Spleen (tissue), 11 donors: ENCODE results near the gene CDC42EP2. TPM values are rescaled to one million over a fixed set of nuclear protein-coding genes. Genes with fewer than 3 reads are reported as not detected.

Source experiments
- DNase-seq: peaks from one replicate; pipeline ENCODE4 v3.0.0-alpha.2; 2020
- H3K27ac ChIP-seq, 8 donors: fragments of 200-600 bp; sonication (generic) in 7 of 8; 1 replicate in 4 of 8; 2 replicates in 4 of 8; pipeline versions ENCODE4 v1.5.0 to v1.8.0; 2016 to 2021; ENCODE audit warnings: inconsistent platforms in 4 of 8, mild to moderate bottlenecking in 4 of 8, moderate library complexity in 1 of 8
- H3K27me3 ChIP-seq, 7 donors: fragments of 200-600 bp; sonication (generic) in 6 of 7; replicated peaks in 1 of 7; 1 replicate in 4 of 7; 2 replicates in 3 of 7; pipeline versions ENCODE4 v1.5.0 to v1.8.0; 2016 to 2021; ENCODE audit warnings: inconsistent platforms in 3 of 7, mild to moderate bottlenecking in 1 of 7
- H3K36me3 ChIP-seq, 6 donors: fragments of 200-600 bp; sonication (generic) in 5 of 6; 1 replicate in 4 of 6; 2 replicates in 2 of 6; pipeline versions ENCODE4 v1.5.0 to v1.8.0; 2016 to 2021; ENCODE audit warnings: inconsistent platforms in 2 of 6
- H3K4me1 ChIP-seq, 6 donors: fragments of 200-600 bp; sonication (generic) in 5 of 6; 1 replicate in 3 of 6; 2 replicates in 3 of 6; pipeline versions ENCODE4 v1.5.0 to v1.8.0; 2016 to 2021; ENCODE audit warnings: inconsistent platforms in 3 of 6
- H3K4me3 ChIP-seq, 8 donors: fragments of 200-600 bp; sonication (generic) in 7 of 8; 1 replicate in 4 of 8; 2 replicates in 4 of 8; pipeline versions ENCODE4 v1.5.0 to v1.8.0; 2016 to 2021; ENCODE audit warnings: inconsistent platforms in 4 of 8, mild to moderate bottlenecking in 4 of 8, moderate library complexity in 2 of 8
- H3K9me3 ChIP-seq, 8 donors: fragments of 200-600 bp; sonication (generic) in 7 of 8; 1 replicate in 4 of 8; 2 replicates in 4 of 8; pipeline versions ENCODE4 v1.5.0 to v1.8.0; 2016 to 2021; ENCODE audit warnings: inconsistent platforms in 4 of 8
- POLR2A ChIP-seq, 3 donors: fragments of 450-650 bp; IDR thresholded peaks; one replicate each; pipeline ENCODE4 v1.5.1; 2017; ENCODE audit warnings: antibody characterized with exemption in 3 of 3, mild to moderate bottlenecking in 1 of 3
- POLR2AphosphoS5 ChIP-seq, 3 donors: sonication (generic); formaldehyde crosslinking; IDR thresholded peaks; one replicate each; pipeline ENCODE4 v1.5.1; 2017; ENCODE audit warnings: antibody characterized with exemption in 3 of 3
- WGBS, 5 donors: extraction: QIAGEN DNeasy Blood & Tissue Kit in 3 of 5; methylation state at CpG; one replicate each; pipeline versions ENCODE4 v1.1.5 to v1.1.7; 2013 to 2018; 5-methylcytosine and 5-hydroxymethylcytosine counted together
- intact Hi-C: fragments of 100-400 bp; cut with DNase I; formaldehyde crosslinking; loops from one replicate; pipeline ENCODE4 v1.15.0; 2023; ENCODE audit warnings: low total_unique reads
- polyA plus RNA-seq, 3 donors: library from polyadenylated mRNA; stranded (reverse); fragments of 200-250 nt; gene quantifications; one replicate each; pipeline ENCODE4 v1.2.1, GENCODE V29; 2013
- total RNA-seq, 7 donors: library from RNA; depleted of rRNA in 3 of 7; stranded (reverse); fragments of >200 nt in 3 of 7; fragmentation: NEBNext Ultra II Directional in 4 of 7; extraction: Animal tissue kit (Norgen Biotek cat#: 25700) in 4 of 7; gene quantifications; one replicate each; pipeline versions ENCODE4 v1.1.0 to v1.2.1, GENCODE V29; 2016 to 2021
- TF ChIP-seq, protein P1 (sequence below), 11 experiments: fragments of 200-600 bp in 7 of 11; fragments of 450-650 bp in 4 of 11; sonication (generic) in 4 of 11; IDR thresholded peaks in 8 of 11; conservative IDR thresholded peaks in 3 of 11; 1 replicate in 7 of 11; 2 replicates in 4 of 11; pipeline versions ENCODE4 v1.4.0 to v1.8.0; 2016 to 2021; ENCODE audit warnings: antibody characterized with exemption in 11 of 11, inconsistent platforms in 4 of 11, mild to moderate bottlenecking in 1 of 11
- donor health status: healthy with polysubstance abuse.
- donor health status: DM: no; HTN: no; CAD: no; lungs with moderate emphysema.
- donor health status: DM: no; HTN: no; CAD: no.
- donor health status: Bipolar disorder and iron deficiency.
- donor health status: healthy.
- donor health status: DM: no; HTN: no; CAD: no.
- donor health status: DM: yes; HTN: yes; CAD: no.

CDC42EP2 gene
- total and polyA plus RNA-seq, 10 donors: 4.2 to 48.0 (median 20.9) TPM

GRCh38 chr11:65317025-65317786 lies 2.5 kb downstream of the CDC42EP2 start:
- peak overlapping the region; percentile 21 to 97 (median 82) for H3K27ac ChIP-seq
- peaks cover 0 to 33% (median 8%) of the 10 kb centered on the region in 6 donors for H3K36me3 ChIP-seq
- peaks cover 0 to 12% (median 0%) of the 10 kb centered on the region in 7 donors for H3K27me3 ChIP-seq
- TF ChIP-seq POLR2A (IDR thresholded peaks at IDR 0.05) (no peak), POLR2AphosphoS5 (IDR thresholded peaks at IDR 0.05) (peak; percentile 34 to 62 (median 58))
- TF ChIP-seq, protein P1, sequence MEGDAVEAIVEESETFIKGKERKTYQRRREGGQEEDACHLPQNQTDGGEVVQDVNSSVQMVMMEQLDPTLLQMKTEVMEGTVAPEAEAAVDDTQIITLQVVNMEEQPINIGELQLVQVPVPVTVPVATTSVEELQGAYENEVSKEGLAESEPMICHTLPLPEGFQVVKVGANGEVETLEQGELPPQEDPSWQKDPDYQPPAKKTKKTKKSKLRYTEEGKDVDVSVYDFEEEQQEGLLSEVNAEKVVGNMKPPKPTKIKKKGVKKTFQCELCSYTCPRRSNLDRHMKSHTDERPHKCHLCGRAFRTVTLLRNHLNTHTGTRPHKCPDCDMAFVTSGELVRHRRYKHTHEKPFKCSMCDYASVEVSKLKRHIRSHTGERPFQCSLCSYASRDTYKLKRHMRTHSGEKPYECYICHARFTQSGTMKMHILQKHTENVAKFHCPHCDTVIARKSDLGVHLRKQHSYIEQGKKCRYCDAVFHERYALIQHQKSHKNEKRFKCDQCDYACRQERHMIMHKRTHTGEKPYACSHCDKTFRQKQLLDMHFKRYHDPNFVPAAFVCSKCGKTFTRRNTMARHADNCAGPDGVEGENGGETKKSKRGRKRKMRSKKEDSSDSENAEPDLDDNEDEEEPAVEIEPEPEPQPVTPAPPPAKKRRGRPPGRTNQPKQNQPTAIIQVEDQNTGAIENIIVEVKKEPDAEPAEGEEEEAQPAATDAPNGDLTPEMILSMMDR (IDR thresholded peaks at IDR 0.05 in 8 of 11, conservative IDR thresholded peaks at IDR 0.05 in 3 of 11): peak in 1 of 11 experiments; percentile 15
- peaks cover 0 to 98% (median 67%) of the 10 kb centered on the region in 6 donors for H3K4me1 ChIP-seq
- intact Hi-C loops: loop anchor here (5.0 kb wide), 1 partner anchor 40 kb away; no protein-coding TSS in a partner anchor
- peak overlapping the region in 7 of 8 donors; percentile 77 to 98 (median 82) for H3K4me3 ChIP-seq
- no peak for DNase-seq
- no peaks in the 10 kb centered on the region for H3K9me3 ChIP-seq
- 48 to 65% (median 53%) methylated on average over 11 to 13 of the region's 13 CpGs for WGBS, 5 donors

- WGBS, 5 donors: 67 to 79% (median 73%) methylated on average over 17 to 22 of the region's 22 CpGs
- Histone ChIP-seq H3K9me3 (no peaks in the 10 kb centered on the region), H3K4me1 (peaks cover 0 to 74% (median 51%) of the 10 kb centered on the region in 6 donors), H3K27ac (peak overlapping the region in 5 of 8 donors; percentile 27 to 55 (median 32)), H3K4me3 (no peak overlapping the region), H3K36me3 (peaks cover 0 to 49% (median 10%) of the 10 kb centered on the region in 6 donors), H3K27me3 (no peaks in the 10 kb centered on the region)
- no peak for DNase-seq
- intact Hi-C loops: no loop called here
- TF ChIP-seq POLR2A (IDR thresholded peaks at IDR 0.05) (no peak), POLR2AphosphoS5 (IDR thresholded peaks at IDR 0.05) (no peak)
- TF ChIP-seq, protein P1 (IDR thresholded peaks at IDR 0.05 in 8 of 11, conservative IDR thresholded peaks at IDR 0.05 in 3 of 11): no peak
Observed at GRCh38 chr11:65320386-65321075, 5.9 kb downstream of the CDC42EP2 start.

- H3K9me3 ChIP-seq: no peaks in the 10 kb centered on the region
- no peak for DNase-seq
- H3K27ac ChIP-seq: peak overlapping the region in 5 of 8 donors; percentile 30 to 55 (median 34)
- no peaks in the 10 kb centered on the region for H3K27me3 ChIP-seq
- peaks cover 0 to 49% (median 10%) of the 10 kb centered on the region in 6 donors for H3K36me3 ChIP-seq
- H3K4me3 ChIP-seq: no peak overlapping the region
- whole genome bisulfite sequencing, 5 donors: 75 to 91% (median 87%) methylated on average over 13 to 15 of the region's 15 CpGs
- H3K4me1 ChIP-seq: peaks cover 0 to 68% (median 46%) of the 10 kb centered on the region in 6 donors
- intact Hi-C loops: no loop called here
- TF ChIP-seq POLR2A (IDR thresholded peaks at IDR 0.05): no peak
- TF ChIP-seq POLR2AphosphoS5 (IDR thresholded peaks at IDR 0.05): no peak
- TF ChIP-seq, protein P1 (IDR thresholded peaks at IDR 0.05 in 8 of 11, conservative IDR thresholded peaks at IDR 0.05 in 3 of 11): no peak
Observed at GRCh38 chr11:65321076-65321475, 6.4 kb downstream of the CDC42EP2 start.
